Trophoblast cell (in vitro differentiated cells and primary cell): ENCODE data around the gene JMJD8.

ENCODE experiments used
- DNase-seq, 2 donors: peaks; one replicate each; pipeline ENCODE4 v3.0.0-alpha.2; 2016
- H2AFZ ChIP-seq: 2 replicates; pipeline ENCODE4 v1.6.1; 2013; ENCODE audit warnings: low read length, moderate library complexity, mild to moderate bottlenecking; ENCODE audit not compliant: insufficient read depth, poor library complexity
- H2AK5ac ChIP-seq: 2 replicates; pipeline ENCODE4 v1.6.1; 2013; ENCODE audit warnings: mild to moderate bottlenecking, low read length
- H2BK120ac ChIP-seq: 2 replicates; pipeline ENCODE4 v1.6.1; 2013; ENCODE audit warnings: low read length, mild to moderate bottlenecking, moderate library complexity; ENCODE audit not compliant: insufficient read depth, poor library complexity
- H2BK12ac ChIP-seq: 2 replicates; pipeline ENCODE4 v1.6.1; 2013; ENCODE audit warnings: mild to moderate bottlenecking, low read length, moderate library complexity
- H2BK5ac ChIP-seq: 2 replicates; pipeline ENCODE4 v1.6.1; 2013; ENCODE audit warnings: low read length, low read depth, moderate library complexity, mild to moderate bottlenecking; ENCODE audit not compliant: poor library complexity
- H3K14ac ChIP-seq: 2 replicates; pipeline ENCODE4 v1.6.1; 2013; ENCODE audit warnings: mild to moderate bottlenecking, low read length
- H3K18ac ChIP-seq: 2 replicates; pipeline ENCODE4 v1.6.1; 2013; ENCODE audit warnings: mild to moderate bottlenecking, low read length
- H3K23ac ChIP-seq: 2 replicates; pipeline ENCODE4 v1.6.1; 2013; ENCODE audit warnings: low read length
- H3K27ac ChIP-seq: 2 replicates; pipeline ENCODE4 v1.5.1; 2013; ENCODE audit warnings: low read depth, mild to moderate bottlenecking, inconsistent platforms, low read length, moderate library complexity
- H3K27me3 ChIP-seq: 2 replicates; pipeline ENCODE4 v1.6.1; 2013; ENCODE audit warnings: inconsistent platforms, mild to moderate bottlenecking, low read length, moderate library complexity; ENCODE audit not compliant: insufficient read depth
- H3K36me3 ChIP-seq, 2 experiments: 1 replicate in 1 of 2; 2 replicates in 1 of 2; pipeline ENCODE4 v1.6.1; 2013; ENCODE audit warnings: low read length in 2 of 2, mild to moderate bottlenecking in 2 of 2, moderate library complexity in 1 of 2; ENCODE audit not compliant: insufficient read depth in 2 of 2, control insufficient read depth in 1 of 2
- H3K4ac ChIP-seq: 2 replicates; pipeline ENCODE4 v1.6.1; 2013; ENCODE audit warnings: low read depth, mild to moderate bottlenecking, low read length, moderate library complexity
- H3K4me1 ChIP-seq, 2 experiments: 1 replicate in 1 of 2; 2 replicates in 1 of 2; pipeline ENCODE4 v1.6.1; 2013; ENCODE audit warnings: low read length in 2 of 2, mild to moderate bottlenecking in 2 of 2, moderate library complexity in 1 of 2; ENCODE audit not compliant: insufficient read depth in 2 of 2, control insufficient read depth in 1 of 2
- H3K4me2 ChIP-seq: 2 replicates; pipeline ENCODE4 v1.6.1; 2013; ENCODE audit warnings: inconsistent platforms, mild to moderate bottlenecking, low read length, moderate library complexity
- H3K4me3 ChIP-seq: 2 replicates; pipeline ENCODE4 v1.5.1; 2013; ENCODE audit warnings: mild to moderate bottlenecking, low read depth, low read length, inconsistent platforms
- H3K79me1 ChIP-seq: one replicate; pipeline ENCODE4 v1.6.1; 2013; ENCODE audit warnings: low read length
- H3K79me2 ChIP-seq: 2 replicates; pipeline ENCODE4 v1.6.1; 2013; ENCODE audit warnings: low read length, mild to moderate bottlenecking; ENCODE audit not compliant: control insufficient read depth, insufficient read depth, poor library complexity
- H3K9ac ChIP-seq: 2 replicates; pipeline ENCODE4 v1.6.1; 2013; ENCODE audit warnings: mild to moderate bottlenecking, low read length
- H3K9me3 ChIP-seq: 2 replicates; pipeline ENCODE4 v1.6.1; 2013; ENCODE audit warnings: low read depth, mild to moderate bottlenecking, control low read depth, inconsistent platforms, low read length; ENCODE audit not compliant: insufficient read depth
- H4K12ac ChIP-seq: 2 replicates; pipeline ENCODE4 v1.6.1; 2013; ENCODE audit warnings: low read depth, mild to moderate bottlenecking, low read length, moderate library complexity
- H4K8ac ChIP-seq: 2 replicates; pipeline ENCODE4 v1.6.1; 2013; ENCODE audit warnings: low read depth, mild to moderate bottlenecking, low read length, moderate library complexity
- H4K91ac ChIP-seq: one replicate; pipeline ENCODE4 v1.6.1; 2013; ENCODE audit warnings: low read depth, mild to moderate bottlenecking, low read length, moderate library complexity
- WGBS: extraction: QIAGEN DNeasy Blood & Tissue Kit; methylation state at CpG from one replicate; pipeline ENCODE4 v1.1.7; 2013; ENCODE audit warnings: missing lambda C conversion rate; ENCODE audit not compliant: insufficient read length, insufficient coverage; ENCODE audit errors: extremely low coverage; 5-methylcytosine and 5-hydroxymethylcytosine counted together

Gene JMJD8

DNA sequence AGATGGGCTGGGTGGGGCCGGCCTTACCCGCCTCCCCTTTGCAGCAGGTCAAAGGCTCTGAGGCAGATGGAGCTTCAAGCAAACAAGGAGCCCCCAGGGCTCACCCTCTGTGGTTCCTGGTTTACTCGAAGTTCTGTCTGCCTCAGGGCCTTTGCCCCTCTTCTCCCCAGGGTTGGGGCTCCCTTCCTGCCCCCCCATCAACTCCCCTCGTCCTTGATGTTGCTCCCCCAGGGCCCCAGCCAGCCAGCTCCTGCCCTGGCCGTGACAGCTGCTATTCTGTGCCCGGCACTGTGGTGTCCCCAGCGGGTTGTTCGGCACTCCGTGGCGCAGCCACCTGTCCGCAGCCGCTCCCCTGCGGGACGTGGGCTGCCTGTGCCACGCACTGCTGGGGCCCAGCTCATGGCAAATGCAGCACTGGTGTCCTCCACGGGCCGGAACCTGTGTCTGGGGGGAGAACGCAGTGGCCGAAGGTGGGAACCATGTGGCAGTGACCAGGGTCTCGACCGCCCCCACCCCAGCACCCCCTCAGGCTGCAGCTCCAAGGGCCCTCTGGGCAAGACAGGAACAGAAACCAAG is 26.5 kb upstream of the JMJD8 start:
- Histone ChIP-seq H3K27me3 (peaks cover 21% of the 10 kb centered on the region), H3K18ac (no peak overlapping the region), H4K8ac (no peak overlapping the region), H3K27ac (no peak overlapping the region), H2AK5ac (no peak overlapping the region), H4K91ac (no peak overlapping the region), H3K79me1 (peaks cover 2% of the 10 kb centered on the region), H3K4ac (no peak overlapping the region), H3K4me2 (no peak overlapping the region), H3K4me3 (no peak overlapping the region), H3K4me1 (peaks cover 15 to 16% of the 10 kb centered on the region in 2 experiments), H3K79me2 (no peaks in the 10 kb centered on the region), H2BK12ac (no peak overlapping the region), H3K14ac (no peak overlapping the region), H2AFZ (no peak overlapping the region), H3K23ac (no peak overlapping the region), H2BK5ac (no peak overlapping the region), H2BK120ac (no peak overlapping the region), H3K9me3 (peaks cover 12% of the 10 kb centered on the region), H3K9ac (no peak overlapping the region), H3K36me3 (no peaks in the 10 kb centered on the region), H4K12ac (no peak overlapping the region)
- no peak for DNase-seq
- WGBS: no CpG with 5 or more reads among the region's 21 CpGs

DNA sequence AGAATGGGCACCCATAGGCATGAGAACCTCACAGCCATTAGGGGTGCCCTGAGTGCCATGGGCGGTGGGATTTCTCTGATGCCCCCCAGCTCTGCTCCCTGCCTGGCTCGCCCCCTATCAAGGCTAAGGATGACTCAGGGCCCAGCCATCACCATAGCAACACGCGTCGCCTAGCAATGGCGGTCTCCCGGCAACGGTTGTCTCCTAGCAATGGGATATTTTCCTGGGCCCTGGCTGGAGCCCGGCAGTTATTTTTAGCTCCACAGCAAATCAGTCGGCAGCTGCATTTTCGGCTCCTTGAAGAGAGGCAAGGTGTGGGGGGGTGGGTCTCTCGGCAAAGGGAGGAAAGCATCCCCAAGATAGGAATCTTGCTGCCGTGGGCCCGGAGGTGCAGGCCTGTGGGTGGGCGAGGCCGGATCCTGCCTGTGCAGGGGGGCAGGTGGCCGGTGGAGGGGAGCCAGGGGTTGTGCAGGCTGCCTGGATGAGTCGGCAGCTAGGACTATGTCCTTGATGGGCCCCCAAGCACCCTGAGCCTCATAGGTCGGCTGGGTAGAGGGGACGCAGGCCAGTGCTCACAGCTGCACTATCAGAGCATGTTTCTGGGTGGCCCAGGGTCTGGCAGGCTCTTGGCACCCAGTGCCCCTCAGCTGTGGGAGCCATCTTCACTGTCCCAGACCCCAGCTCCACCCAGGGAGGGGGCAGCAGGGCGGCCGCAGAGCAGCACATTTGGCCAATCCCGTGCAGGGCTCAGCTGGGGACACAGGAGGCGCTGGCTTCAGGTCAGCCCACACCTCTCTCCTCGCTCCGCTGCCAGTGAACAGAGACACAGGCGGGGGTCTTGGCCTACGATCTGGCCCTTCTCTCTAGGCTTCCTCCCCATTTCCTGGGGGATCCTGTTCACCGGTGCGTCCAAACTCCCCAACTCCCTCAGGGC is 25.7 kb upstream of the JMJD8 start:
- H2BK5ac ChIP-seq: no peak overlapping the region
- no peak overlapping the region for H3K18ac ChIP-seq
- H4K91ac ChIP-seq: no peak overlapping the region
- H3K14ac ChIP-seq: no peak overlapping the region
- no peak overlapping the region for H3K27ac ChIP-seq
- H3K4me3 ChIP-seq: no peak overlapping the region
- H3K9me3 ChIP-seq: peaks cover 12% of the 10 kb centered on the region
- H4K12ac ChIP-seq: no peak overlapping the region
- DNase-seq: peak; percentile 71 to 72
- H3K79me1 ChIP-seq: peaks cover 2% of the 10 kb centered on the region
- H3K27me3 ChIP-seq: peaks cover 20% of the 10 kb centered on the region
- no peak overlapping the region for H2AK5ac ChIP-seq
- no peak overlapping the region for H3K4me2 ChIP-seq
- no peak overlapping the region for H2BK120ac ChIP-seq
- H3K4me1 ChIP-seq: peaks cover 12 to 13% of the 10 kb centered on the region in 2 experiments
- H3K79me2 ChIP-seq: no peaks in the 10 kb centered on the region
- H2AFZ ChIP-seq: no peak overlapping the region
- H3K4ac ChIP-seq: no peak overlapping the region
- H3K23ac ChIP-seq: no peak overlapping the region
- H3K36me3 ChIP-seq: no peaks in the 10 kb centered on the region
- WGBS: no CpG with 5 or more reads among the region's 30 CpGs
- H4K8ac ChIP-seq: no peak overlapping the region
- no peak overlapping the region for H3K9ac ChIP-seq
- H2BK12ac ChIP-seq: no peak overlapping the region

DNA sequence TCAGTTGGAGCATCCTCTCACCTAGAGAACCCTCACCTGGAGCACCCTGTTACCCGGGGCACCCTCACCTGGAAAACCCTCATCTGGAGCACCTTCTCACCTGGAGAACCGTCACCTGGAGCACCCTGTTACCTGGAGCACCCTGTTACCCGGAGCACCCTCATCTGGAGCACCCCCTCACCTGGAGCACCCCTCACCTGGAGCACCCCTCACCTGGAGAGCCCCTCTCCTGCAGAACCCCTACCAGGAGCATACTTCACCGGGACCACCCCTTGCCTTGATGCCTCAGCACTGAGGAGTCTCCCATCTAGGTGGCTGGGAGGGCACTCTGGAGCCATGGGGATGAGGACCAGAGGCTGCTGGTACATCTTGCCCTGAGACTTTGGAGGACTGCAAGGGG is 24.8 kb upstream of the JMJD8 start:
- H4K91ac ChIP-seq: no peak overlapping the region
- H3K4ac ChIP-seq: no peak overlapping the region
- peaks cover 7% of the 10 kb centered on the region for H3K9me3 ChIP-seq
- peaks cover 28% of the 10 kb centered on the region for H3K27me3 ChIP-seq
- no peak overlapping the region for H2AK5ac ChIP-seq
- H3K27ac ChIP-seq: no peak overlapping the region
- no peak overlapping the region for H2AFZ ChIP-seq
- H2BK5ac ChIP-seq: no peak overlapping the region
- no peak overlapping the region for H3K9ac ChIP-seq
- H3K14ac ChIP-seq: no peak overlapping the region
- H3K4me3 ChIP-seq: no peak overlapping the region
- H3K4me2 ChIP-seq: no peak overlapping the region
- no peaks in the 10 kb centered on the region for H3K36me3 ChIP-seq
- H3K4me1 ChIP-seq: peaks cover 4 to 5% of the 10 kb centered on the region in 2 experiments
- H3K18ac ChIP-seq: no peak overlapping the region
- no peak overlapping the region for H2BK12ac ChIP-seq
- H3K79me1 ChIP-seq: no peaks in the 10 kb centered on the region
- H4K8ac ChIP-seq: no peak overlapping the region
- DNase-seq: no peak
- H3K23ac ChIP-seq: no peak overlapping the region
- no peak overlapping the region for H4K12ac ChIP-seq
- H3K79me2 ChIP-seq: no peaks in the 10 kb centered on the region
- no peak overlapping the region for H2BK120ac ChIP-seq
- no CpG with 5 or more reads among the region's 4 CpGs for WGBS

DNA sequence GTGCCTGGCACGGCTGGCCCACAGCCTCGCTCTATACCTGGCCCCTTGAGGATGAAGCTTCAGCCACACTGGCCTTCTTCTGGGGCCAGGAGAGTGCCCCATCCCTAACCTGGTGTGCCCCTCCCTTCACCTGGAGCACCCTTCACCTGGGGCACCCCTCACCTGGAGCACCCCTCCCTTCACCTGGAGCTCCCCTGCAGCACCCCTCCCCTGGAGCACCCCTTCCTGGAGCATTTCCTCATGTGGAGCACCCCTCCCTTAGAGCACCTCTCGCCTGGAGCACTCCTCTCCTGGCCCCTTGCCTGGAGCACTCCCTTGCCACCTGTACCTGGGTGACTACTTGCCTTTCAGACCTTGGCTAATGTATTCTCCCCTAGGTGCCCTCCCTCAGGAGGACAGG is 23.9 kb upstream of the JMJD8 start:
- peaks cover 7% of the 10 kb centered on the region for H3K9me3 ChIP-seq
- no peak overlapping the region for H2BK5ac ChIP-seq
- no peak overlapping the region for H3K23ac ChIP-seq
- H3K27ac ChIP-seq: no peak overlapping the region
- no peak overlapping the region for H3K18ac ChIP-seq
- H2BK12ac ChIP-seq: no peak overlapping the region
- WGBS: no CpG with 5 or more reads among the region's 3 CpGs
- H3K79me1 ChIP-seq: no peaks in the 10 kb centered on the region
- peaks cover 33% of the 10 kb centered on the region for H3K27me3 ChIP-seq
- H3K4ac ChIP-seq: no peak overlapping the region
- no peaks in the 10 kb centered on the region for H3K79me2 ChIP-seq
- no peak overlapping the region for H4K12ac ChIP-seq
- H3K9ac ChIP-seq: no peak overlapping the region
- H2AFZ ChIP-seq: no peak overlapping the region
- H2AK5ac ChIP-seq: no peak overlapping the region
- no peak overlapping the region for H3K4me2 ChIP-seq
- DNase-seq: no peak
- no peaks in the 10 kb centered on the region for H3K36me3 ChIP-seq
- no peak overlapping the region for H2BK120ac ChIP-seq
- H3K14ac ChIP-seq: no peak overlapping the region
- H3K4me1 ChIP-seq: peaks cover 0 to 2% of the 10 kb centered on the region in 2 experiments
- no peak overlapping the region for H3K4me3 ChIP-seq
- H4K8ac ChIP-seq: no peak overlapping the region
- no peak overlapping the region for H4K91ac ChIP-seq
